Stimulated activated CD4-positive, alpha-beta T cell treated with anti-CD3 and anti-CD28 coated beads, Interleukin-2, amount 100 ng/mL, for 4 hours (primary cell): Measurements from ENCODE around the gene SF3B2.
"Not testable (repeated sequence)": the region's sequence is repeated elsewhere in the genome, so short reads cannot be mapped to it uniquely, and the experiment has no call there.

Source experiments
- DNase-seq: peaks from one replicate; pipeline ENCODE4 v3.0.0-alpha.2; 2020; ENCODE audit warnings: low read depth

Gene SF3B2

DNA sequence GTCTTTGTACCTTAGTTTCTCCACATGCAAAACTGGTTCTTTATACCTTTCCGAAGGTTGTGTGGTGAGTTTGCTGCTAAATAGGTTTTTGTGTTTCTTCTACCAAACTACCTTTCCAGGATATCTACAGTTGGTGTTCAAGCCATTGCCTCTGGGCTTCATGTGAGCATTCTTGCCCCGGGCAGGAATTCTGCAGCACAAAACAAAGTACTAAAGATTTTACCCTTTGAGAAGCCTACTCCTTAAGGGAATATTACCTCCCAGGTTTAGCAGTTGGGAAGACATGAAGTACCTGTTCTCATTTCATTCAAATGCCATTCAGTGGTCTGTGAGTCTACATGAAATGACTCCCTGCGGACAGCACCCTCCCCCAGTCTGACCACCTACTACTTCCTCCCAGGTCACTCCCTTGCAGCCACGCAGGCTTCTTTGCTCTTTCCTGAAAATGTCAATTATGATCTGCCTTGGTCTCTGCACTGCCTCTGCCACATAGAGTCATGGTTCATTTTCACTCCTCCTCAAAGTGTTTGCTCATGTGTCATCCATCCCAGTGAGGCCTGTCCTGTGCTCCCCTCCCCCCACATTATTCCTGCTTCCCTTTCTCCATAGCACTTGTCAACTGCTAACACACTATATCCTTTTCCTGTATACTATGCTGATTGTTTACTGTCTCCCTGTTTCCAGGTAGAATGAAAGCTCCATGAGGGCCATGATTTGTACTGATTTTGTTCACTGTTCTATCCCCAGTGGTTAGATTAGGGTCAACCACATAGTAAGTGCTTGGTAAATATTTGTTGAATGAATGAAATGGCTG, 54.8 kb downstream of the SF3B2 start:
- no peak for DNase-seq

DNA sequence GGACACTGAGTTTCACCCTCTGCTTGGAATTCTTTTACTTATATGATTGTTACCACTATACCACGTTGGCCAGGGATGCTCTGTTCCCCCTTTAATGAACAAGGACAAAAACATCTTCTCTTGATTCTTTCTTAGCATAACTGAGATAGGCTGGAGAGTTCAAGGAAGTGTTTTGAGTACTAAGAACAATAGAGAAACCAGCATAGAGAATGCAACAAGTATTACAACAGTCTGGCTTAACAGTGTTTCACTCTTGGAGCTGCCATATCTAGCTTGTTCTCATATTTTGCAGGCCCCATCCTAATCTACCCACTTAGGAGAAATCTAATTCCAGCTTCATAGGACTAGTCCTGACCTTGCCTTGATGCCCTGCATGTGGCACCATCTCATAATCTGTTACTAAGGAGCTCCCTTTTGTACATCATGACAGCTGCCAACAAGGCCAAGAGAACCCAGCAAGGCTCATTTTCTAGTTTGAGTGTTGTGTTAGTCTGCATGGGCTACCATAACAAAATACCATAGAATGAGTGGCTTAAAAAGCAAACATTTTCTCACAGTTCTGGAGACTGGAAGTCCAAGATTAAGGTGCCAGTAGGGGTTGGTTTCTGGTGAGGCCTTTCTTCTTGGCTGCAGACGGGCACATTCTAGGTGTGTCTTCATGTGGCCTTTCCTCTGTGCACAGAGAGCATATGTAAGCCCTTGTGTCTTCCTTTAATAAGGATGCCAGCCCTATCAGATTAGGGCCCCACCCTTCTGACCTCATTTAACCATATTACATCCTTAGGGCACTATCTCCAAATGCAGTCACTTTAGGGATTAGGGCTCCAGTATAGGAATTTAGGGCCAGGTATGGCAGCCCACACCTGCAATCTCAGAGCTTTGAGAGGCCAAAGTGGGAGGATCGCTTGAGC, 55.7 kb downstream of the SF3B2 start:
- no peak for DNase-seq

DNA sequence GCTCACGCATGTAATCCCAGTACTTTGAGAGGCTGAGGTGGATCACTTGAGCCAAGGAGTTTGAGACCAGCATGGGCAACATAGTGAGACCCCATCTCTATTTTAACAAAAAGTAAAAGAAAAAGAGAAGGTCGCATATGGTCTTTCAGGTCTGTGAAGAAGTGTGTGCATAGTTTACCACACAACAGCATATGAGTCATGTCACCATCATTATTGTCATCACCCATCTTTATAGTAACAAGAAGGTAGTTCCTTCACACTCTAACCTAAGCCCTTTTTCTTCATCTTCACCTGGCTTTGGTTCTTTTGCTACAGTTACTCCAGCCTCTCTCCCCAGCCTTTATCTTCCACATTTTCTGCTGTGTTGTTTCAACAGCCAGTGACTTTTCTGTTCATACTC, 57.1 kb downstream of the SF3B2 start:
- DNase-seq, result no peak

DNA sequence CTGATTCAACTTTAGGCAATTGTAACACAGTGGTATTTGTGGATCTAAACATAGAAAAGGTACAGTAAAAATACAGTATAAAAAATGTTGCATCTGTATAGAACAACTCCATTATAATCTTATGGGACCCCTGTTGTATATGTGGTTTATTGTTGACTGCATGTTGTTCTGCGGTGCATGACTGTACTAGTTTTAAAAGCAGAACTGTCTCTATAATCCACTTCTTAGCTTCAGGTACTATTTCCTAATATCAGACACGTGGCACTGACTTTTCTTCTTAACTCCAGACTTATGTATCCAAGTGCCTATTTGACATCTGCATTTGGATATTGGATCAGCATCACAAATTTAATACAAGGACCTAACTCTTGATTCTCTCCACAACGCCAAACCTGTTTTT, 59.0 kb downstream of the SF3B2 start:
- no peak for DNase-seq

DNA sequence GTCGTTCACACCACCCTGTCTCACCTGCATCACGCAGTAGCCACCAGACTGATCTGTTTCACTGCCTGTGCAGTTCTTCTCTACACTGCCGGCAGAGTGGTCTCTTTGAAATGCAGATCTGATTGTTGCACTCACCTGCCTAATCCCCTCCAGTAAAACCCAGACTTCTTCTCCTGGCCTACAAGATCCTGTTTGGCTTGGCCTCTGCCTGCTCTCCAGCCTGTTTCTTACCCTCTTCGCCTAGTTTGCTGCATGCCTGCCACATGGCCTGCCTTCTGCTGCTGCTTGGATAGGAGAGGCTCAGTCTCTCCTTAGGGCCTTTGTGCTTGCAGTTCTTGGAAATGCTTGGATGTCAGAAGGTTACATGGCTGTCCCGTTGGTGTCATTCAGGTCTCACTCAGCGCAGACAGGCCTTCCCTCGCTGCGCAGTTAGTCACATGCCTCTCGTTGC, 59.9 kb downstream of the SF3B2 start:
- no peak for DNase-seq

DNA sequence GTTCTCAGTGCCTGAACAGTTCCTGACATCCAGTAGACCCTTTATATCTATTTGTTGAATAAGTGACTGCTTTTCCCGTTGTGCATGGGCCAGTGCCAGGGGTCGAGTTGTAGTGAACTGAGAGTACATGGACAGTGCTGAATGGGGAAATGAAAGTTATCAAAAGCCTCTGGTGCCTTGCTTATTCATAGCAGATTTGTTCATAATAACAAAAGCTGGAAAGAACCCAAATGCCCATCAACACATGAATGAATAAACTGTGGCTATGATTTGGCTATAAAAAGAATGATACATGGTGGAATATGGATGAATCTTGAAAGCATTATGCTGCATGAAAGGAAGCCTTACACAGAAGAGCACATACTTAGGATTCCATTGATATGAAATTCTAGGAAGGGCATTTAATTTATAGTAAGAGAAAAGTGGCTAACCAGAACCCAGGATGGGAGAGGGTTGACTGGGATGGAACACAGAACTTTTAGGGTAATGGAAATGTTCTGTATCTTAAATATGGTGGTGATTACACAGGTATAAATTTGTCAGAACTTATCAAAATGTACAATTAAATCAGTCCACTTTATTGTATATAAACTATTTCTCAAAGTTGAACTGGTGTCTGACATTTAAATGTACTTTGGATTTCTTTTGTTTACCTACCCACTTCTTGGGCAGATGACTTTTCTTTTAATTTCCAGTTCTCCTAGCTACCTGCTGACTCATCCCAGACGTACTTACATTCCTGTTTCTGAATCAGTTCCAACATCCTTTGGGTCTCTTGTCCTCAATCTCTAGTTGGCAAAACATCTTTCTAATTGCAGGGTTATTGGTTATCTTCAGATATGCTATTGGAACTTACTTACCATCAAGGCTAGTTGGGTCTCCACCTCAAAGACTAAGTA, 60.7 kb downstream of the SF3B2 start:
- no peak for DNase-seq

DNA sequence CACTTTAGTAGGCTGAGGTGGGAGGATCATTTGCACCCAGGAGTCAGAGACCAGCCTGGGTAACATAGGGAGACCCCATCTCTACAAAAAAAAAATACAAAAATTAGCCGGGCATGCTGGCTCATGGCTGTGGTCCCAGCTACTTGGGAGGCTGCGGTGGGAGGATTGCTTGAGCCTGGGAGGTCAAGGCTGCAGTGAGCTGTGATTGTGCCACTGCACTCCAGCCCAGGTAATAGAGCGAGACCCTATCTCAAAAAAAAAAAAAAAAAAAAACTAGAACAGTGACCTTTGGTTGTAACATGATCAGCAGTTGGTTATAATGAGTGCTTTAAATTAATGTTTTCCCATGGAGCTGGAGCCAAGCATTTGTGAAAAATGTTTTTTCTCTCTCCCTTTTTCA, 62.8 kb downstream of the SF3B2 start:
- DNase-seq, result not testable (repeated sequence)

DNA sequence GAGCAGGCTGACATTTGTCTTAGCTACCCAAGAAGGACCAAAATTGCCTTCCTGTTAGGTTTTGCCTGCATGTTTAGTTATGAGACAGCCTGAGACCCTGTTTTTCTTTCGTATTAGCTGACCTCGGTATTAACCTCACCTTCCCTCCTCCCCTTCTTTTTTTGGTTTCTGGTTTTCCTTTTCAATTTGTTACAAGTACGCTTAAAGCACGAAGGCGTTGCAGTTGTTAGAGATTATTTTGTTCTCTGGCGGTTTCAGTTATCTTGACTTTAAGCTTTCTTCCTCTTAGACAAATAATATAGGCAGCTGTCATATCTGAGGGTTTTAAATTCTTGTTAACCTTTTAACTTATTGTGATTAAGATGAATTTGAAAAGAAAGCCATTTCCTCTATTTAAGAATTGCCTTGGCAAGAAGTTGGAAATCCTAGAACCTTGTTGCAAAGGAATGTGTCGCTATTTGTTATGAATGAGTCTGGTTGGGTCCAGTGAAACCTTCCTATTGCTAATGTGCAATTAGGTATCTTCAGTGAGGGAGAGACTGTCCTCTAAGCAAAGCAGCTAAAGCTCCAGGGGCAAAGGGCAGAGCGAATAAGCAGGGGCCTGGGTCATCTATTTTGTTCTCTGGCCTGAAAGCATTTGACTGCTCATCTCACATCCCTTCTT, 63.6 kb downstream of the SF3B2 start:
- DNase-seq, result no peak

DNA sequence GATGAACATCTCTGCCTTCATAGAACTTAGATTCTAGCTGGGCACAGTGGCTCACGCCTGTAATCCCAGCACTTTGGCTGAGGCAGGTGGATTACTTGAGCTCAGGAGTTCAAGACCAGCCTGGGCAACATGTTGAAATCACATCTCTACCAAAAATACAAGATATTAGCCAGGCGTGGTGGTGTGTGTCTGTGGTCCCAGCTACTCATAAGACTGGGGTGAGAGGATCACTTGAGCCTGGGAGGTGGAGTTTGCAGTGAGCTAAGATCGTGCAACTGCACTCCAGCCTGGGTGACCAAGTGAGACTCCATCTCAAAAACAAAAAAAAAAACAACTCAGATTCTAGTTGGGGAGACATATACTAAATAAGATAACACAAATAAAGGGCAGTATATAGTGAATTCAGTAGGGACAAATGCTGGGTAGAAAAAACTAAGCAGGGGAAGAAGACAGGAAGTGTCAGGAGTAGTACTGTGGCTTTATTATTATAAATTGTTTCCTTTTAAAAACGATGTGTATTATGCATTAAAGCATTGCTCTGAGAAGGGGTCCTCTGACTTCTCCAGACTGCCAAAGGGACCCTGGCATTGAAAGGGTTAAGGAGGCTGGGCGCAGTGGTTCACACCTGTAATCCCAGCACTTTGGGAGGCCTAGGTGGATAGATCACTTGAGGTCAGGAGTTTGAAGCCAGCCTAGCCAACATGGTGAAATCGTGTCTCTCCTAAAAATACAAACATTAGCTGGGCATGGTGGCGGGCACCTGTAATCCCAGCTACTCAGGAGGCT, 64.6 kb downstream of the SF3B2 start:
- DNase-seq, result no peak

DNA sequence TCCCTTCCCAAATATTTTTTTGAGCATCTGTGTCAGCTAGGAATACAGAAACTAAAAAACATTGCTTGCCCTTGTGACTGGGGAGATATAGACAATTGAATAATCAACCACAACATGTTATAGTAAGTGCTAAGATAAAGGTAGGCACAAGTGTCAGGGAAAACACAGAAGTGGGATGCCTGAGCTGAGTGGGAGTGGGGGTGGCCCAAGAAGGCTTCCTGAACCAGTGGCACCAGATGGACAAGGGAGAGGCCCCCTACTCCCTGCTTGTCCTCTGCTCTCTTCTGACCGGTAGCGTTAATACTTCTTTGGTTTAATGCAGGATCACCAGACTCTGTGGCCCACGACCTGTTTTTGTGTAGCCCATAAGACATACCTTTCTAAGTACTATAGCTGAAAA, 66.7 kb downstream of the SF3B2 start:
- no peak for DNase-seq
